HG03159 (cell line): Measurements from ENCODE around the gene PLXNA4.

Experiments
- ATAC-seq: cut with Tn5 transposase; IDR thresholded peaks from one replicate; pipeline ENCODE4 v1.9.1; 2021; ENCODE audit warnings: mild to moderate bottlenecking, moderate library complexity; ENCODE audit not compliant: unreplicated experiment

The PLXNA4 gene

GRCh38 chr7:132443761-132444520, 132.3 kb downstream of the PLXNA4 start:
- ATAC-seq: no peak

DNA sequence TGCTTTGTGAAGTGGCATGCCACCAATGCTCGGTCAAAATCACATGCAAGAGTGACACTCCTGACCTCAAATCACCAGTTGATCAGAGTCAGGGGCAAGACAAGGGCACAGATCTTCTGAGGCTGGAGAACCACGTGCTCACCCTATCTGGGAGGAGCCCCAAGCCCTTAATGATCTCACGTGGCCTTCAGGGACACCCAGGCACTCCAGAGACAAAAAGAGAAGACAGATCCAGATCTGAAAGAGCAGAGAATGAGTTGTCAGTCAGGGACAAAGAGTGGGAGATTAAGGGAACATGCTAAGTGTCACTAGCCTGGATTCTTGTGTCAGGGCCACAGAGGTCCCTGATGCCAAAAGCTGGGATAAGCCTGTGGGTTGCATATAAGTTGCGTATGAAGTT, 134.3 kb downstream of the PLXNA4 start:
- ATAC-seq: no peak

GRCh38 chr7:132440151-132440550, 136.1 kb downstream of the PLXNA4 start:
- no peak for ATAC-seq

DNA sequence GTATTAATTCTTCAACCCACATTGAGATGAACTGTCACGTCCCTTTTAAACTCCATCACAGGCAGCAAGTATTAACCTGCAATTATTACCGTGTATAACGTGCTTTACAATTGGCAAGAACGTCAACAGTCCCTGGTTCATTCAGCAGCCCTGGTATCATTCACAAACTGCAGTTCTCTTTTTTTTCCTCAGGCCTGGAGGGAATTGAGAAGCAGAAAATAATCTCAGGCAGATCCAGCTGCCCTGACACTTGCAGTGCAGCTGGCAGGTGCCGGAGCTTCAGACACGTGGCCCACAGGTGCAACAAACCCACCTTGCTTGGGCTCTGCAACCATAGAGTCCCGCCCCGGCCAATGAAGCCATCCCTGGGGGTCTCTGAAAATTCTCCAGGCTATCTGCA, 137.3 kb downstream of the PLXNA4 start:
- ATAC-seq: no peak

- ATAC-seq: no peak
Observed at GRCh38 chr7:132437730-132438129, 138.5 kb downstream of the PLXNA4 start.

DNA sequence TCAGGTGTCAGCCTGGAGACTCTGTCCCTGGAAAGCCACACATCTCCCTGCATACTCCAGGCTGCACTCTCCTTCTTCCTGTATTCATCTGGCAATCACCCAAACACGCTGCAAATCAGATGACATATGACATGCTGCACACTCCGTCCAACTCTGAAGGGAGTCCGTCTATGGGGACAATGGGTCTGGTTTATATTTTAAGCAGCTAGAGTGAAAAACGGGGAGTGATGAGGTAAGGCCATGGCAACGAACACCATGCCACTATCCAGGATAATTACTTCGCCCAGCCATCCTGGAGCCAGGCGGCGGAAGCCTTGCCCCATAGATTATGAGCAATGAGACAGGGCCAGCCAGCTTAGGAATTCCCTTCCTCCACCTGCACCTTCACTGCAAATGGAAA, 140.1 kb downstream of the PLXNA4 start:
- ATAC-seq: no peak

GRCh38 chr7:132435016-132435990, 141.0 kb downstream of the PLXNA4 start:
- no peak for ATAC-seq

GRCh38 chr7:132434041-132434440, 142.2 kb downstream of the PLXNA4 start:
- no peak for ATAC-seq

DNA sequence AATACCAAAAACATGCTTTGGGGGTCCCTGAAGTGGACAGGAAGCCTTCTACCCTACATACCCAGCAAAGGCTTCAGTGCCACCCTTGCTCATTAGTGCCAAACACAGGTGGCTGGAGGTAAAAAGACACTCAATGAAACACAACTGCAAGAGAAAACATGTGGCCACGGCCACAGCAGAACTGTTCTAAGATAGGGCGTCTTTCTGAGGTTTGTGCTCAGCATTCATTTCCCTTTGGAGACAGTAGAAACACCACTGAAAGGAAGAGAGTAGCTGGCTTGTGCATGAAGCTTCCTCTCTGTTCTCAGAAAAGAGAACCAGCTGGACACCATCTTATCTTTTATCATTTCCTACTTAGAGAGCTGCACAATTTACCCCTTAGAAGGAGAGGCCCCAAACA, 143.0 kb downstream of the PLXNA4 start:
- ATAC-seq: no peak

DNA sequence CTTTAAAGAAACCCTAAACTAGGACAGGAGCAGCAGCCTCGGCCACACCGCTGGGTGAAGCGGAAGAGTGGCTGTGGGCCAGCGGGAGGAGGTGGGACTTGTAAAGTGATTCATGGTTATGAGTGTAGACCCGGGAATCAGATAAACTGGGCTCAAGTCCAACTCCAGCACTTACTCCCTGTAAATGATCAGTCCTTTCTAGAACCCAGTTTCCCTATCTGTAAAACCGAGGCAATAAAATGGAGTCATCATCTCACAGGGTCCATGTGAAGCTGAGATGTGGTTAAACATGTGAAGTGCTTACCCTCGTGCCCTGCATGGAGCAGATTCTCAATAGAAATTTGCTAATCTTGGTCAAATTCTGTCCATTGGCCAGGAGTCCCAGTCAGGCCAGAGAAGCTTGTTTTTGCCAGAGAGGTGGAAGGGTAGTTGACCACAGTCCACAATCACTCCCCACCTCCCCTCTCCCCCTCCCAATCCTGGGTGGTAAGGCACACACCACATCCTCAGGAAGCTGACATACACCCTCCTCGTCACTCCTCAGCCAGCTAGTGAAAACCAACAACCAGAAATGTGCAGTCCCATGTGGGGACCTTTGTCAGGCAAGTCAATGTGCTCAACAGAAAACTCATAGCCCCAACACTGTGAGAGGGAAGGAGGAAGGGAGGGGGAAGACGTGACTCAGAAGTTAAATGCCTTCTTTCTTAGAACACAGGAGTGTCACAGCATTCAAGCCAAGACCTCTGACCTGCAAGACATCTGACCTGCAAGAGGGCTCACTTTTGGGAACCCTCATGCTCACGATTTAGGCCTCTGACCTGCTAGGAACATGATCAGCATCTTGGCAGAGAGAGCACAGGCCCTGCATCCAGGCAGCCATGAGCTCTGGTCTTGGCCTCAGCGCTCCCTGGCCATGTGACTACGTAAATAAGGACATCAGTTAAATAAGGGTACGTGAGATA, 145.1 kb downstream of the PLXNA4 start:
- no peak for ATAC-seq

DNA sequence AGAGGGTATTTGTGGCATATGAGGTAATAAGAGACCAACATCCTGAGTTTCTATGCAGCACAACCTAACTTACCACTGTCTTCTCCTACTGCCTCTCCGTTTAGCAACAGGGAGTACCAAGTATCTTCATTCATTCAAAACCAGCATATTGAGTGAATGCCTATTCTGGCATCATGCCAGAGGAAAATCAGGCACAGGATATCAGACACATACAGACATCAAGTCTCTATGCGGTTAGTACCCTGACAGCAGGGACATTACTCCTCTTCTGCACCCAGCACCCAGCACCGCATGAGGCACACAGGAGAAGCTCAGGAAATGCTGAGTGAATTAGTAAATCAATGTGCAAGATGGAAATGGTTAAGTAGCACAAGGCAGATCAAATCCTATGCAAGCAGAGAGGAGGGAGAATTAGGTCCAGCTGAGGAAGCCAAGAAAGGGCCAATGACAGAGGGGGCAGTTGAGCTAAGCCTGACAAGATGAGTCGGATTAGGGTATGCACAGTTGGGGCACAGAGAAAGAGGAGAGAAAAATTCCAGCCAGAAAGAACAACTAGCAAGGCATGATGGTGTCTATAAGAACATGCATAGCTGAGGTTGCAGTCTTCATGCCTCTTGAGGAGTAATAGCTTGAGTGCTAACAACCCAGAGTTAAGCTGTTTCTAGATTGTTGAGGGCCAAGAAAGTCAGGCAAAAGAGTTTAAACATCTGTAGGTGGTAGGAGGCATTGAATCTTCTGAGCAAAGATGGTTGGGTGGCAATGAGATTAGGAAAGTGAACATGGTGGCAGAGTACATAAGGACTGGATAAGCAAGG, 146.0 kb downstream of the PLXNA4 start:
- no peak for ATAC-seq

GRCh38 chr7:132429181-132429580, 147.1 kb downstream of the PLXNA4 start:
- ATAC-seq: no peak

- ATAC-seq: no peak
Observed at GRCh38 chr7:132428247-132428919, 147.9 kb downstream of the PLXNA4 start.

- ATAC-seq: no peak
Observed at GRCh38 chr7:132425942-132426341, 150.3 kb downstream of the PLXNA4 start.

DNA sequence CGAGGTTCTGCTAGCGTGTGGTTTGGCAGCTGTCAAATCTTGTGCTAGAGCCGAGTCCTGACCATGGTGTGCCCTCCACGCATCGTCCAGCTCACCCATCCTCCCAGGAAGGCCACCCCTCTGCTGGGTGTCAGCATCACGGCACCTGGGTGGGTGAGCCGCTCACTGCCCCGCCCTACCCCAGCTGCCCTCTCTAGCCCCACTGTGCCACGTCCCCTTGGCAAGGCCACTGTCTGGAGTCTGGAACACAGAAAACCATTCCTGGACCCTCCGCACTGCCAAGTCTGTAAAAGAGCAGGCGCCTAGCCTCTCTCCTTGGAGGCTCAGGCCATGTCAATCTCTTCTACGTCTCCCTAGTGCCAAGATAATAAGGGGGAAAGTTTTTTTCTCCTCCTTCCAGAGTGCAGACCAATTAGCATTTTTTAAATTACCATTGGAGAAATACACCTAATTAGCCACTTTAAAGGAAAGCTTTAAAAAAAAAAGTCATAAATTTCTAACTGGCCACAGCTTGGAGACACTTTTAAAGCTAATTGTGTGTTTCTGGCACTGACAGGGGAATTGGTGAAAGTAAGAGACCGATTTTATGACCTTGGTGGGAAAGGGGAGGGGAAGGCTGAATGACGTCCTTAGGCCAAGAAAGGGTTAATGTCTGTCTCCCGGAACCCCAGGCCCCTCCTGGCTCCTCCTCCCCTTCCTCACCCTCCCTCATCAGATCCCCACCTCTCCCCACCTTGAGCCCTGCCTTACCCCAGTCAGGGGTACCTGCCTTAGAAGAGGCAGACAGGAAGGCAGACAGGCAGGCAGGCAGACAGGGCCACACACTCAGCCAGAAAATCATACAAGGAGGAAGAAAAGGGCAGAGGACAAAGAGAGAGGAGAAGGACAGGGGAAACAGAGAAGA, 151.2 kb downstream of the PLXNA4 start:
- ATAC-seq: no peak

GRCh38 chr7:132424277-132424676, 152.0 kb downstream of the PLXNA4 start:
- ATAC-seq: no peak

- ATAC-seq: no peak
Observed at GRCh38 chr7:132423594-132424200, 152.6 kb downstream of the PLXNA4 start.
